ENCODE data around the gene MAP3K4.

GRCh38 chr6:160960839-160961238 lies 30.7 kb upstream of the MAP3K4 start:
- TF ChIP-seq, protein P1, sequence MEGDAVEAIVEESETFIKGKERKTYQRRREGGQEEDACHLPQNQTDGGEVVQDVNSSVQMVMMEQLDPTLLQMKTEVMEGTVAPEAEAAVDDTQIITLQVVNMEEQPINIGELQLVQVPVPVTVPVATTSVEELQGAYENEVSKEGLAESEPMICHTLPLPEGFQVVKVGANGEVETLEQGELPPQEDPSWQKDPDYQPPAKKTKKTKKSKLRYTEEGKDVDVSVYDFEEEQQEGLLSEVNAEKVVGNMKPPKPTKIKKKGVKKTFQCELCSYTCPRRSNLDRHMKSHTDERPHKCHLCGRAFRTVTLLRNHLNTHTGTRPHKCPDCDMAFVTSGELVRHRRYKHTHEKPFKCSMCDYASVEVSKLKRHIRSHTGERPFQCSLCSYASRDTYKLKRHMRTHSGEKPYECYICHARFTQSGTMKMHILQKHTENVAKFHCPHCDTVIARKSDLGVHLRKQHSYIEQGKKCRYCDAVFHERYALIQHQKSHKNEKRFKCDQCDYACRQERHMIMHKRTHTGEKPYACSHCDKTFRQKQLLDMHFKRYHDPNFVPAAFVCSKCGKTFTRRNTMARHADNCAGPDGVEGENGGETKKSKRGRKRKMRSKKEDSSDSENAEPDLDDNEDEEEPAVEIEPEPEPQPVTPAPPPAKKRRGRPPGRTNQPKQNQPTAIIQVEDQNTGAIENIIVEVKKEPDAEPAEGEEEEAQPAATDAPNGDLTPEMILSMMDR (IDR thresholded peaks at IDR 0.05; ENCODE audit: borderline replicate concordance, extremely low read depth, low read length, poor library complexity, severe bottlenecking): no peak
- no peak for TF ChIP-seq EZH2 (IDR thresholded peaks at IDR 0.05; ENCODE audit: borderline replicate concordance, low read depth, low read length, severe bottlenecking)

Measured in DND-41 (cell line).